D721Med (cell line): ENCODE data around the gene MAP4K2.

ENCODE experiments used
- DNase-seq: peaks from one replicate; pipeline ENCODE4 v3.0.0; 2011; ENCODE audit warnings: low spot score; ENCODE audit not compliant: insufficient read length
- FAIRE-seq: peaks from 2 replicates; lab custom pipeline; 2011; peaks lifted over from hg19 to GRCh38; lab: Jason Lieb, UNC
- CTCF ChIP-seq: IDR thresholded peaks from 2 replicates; pipeline ENCODE4 v1.5.1; 2012; ENCODE audit warnings: mild to moderate bottlenecking, control low read depth; ENCODE audit not compliant: insufficient read depth; ENCODE audit errors: missing control alignments

MAP4K2 gene

GRCh38 chr11:64836448-64837072 is 33.5 kb upstream of the MAP4K2 start:
- no peak for FAIRE-seq
- no peak for TF ChIP-seq CTCF
- no peak for DNase-seq

GRCh38 chr11:64835616-64836447 is 32.8 kb upstream of the MAP4K2 start:
- FAIRE-seq (no peak), DNase-seq (no peak)
- no peak for TF ChIP-seq CTCF

- no peak for FAIRE-seq
- no peak for TF ChIP-seq CTCF
- no peak for DNase-seq
These were observed 32.0 kb upstream of the MAP4K2 start for GRCh38 chr11:64834723-64835615.

- TF ChIP-seq CTCF: no peak
- DNase-seq: no peak
- no peak for FAIRE-seq
These were observed 31.2 kb upstream of the MAP4K2 start for GRCh38 chr11:64834031-64834722.

GRCh38 chr11:64833509-64833908 is 30.5 kb upstream of the MAP4K2 start:
- DNase-seq: no peak
- no peak for FAIRE-seq
- no peak for TF ChIP-seq CTCF

GRCh38 chr11:64833198-64833502 is 30.1 kb upstream of the MAP4K2 start:
- no peak for TF ChIP-seq CTCF
- FAIRE-seq (no peak), DNase-seq (no peak)
